GM18519 (cell line): Measurements from ENCODE around the gene DNER.
"Not testable (repeated sequence)": the region's sequence is repeated elsewhere in the genome, so short reads cannot be mapped to it uniquely, and the experiment has no call there.

ENCODE experiments used
- ATAC-seq: cut with Tn5 transposase; IDR thresholded peaks from one replicate; pipeline ENCODE4 v1.9.1; 2021; ENCODE audit warnings: mild to moderate bottlenecking, moderate library complexity; ENCODE audit not compliant: unreplicated experiment, low FRiP score

Gene DNER

GRCh38 chr2:229627728-229628127 lies 86.6 kb downstream of the DNER start:
- ATAC-seq: no peak

GRCh38 chr2:229622495-229623355 lies 91.6 kb downstream of the DNER start:
- ATAC-seq: no peak

DNA sequence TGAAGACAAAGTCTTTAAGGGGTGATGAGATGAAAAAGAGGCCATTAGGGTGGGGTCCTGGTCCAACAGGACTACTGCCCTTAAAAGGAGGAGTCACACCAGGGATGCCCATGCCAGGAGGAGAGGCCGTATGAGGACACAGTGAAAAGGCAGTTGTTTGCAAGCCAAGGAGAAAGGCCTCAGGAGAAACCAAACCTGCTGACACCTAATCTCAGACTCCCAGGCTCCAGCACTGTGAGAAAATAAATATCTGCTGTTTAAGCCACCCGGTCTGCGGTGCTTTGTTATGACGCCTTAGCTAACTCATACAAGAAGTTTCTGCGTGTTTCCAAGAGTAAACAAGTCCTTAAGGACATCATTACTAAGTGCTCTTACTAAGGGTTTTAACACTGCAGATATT lies 93.6 kb downstream of the DNER start:
- no peak for ATAC-seq

DNA sequence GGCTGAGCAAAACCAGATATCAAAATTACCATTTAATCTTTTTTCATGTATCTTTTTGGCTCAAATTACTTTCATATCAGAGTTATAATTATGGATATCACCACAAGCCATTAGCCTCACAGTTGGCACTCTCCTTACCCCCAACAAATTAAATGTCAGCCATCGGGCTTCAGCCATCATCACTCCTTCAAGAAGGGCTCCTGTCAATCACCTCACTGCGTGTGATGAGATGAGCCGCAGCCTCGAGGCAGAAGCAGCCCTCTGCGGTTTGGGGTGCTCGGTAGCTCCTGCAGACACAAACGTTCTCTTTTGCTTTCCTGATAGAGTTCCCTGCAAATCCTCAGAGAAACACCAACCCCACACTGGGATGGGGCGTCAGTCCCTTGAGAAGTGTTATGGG lies 94.1 kb downstream of the DNER start:
- no peak for ATAC-seq

DNA sequence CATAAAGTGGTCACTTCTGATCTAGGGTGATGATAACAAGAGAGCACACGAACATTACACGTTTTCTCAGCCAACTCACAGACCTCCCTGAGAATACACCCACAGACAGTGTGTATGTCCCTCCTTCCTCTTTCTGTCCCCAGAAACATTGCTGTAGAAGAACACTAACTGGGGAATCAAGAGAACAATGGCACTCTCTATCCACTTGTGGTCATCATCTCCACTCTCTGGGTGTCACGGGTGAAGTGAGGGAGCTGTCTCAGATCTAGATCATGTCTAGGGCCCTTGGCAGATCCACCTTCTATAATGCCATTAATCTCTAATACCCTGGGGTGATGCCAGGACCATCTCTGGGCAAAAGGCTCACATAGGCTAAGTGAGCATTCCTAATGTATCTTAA lies 97.9 kb downstream of the DNER start:
- no peak for ATAC-seq

- ATAC-seq: not testable (repeated sequence)
Observed at GRCh38 chr2:229614021-229614420, 100.3 kb downstream of the DNER start.

GRCh38 chr2:229612384-229612971 lies 101.9 kb downstream of the DNER start:
- no peak for ATAC-seq

DNA sequence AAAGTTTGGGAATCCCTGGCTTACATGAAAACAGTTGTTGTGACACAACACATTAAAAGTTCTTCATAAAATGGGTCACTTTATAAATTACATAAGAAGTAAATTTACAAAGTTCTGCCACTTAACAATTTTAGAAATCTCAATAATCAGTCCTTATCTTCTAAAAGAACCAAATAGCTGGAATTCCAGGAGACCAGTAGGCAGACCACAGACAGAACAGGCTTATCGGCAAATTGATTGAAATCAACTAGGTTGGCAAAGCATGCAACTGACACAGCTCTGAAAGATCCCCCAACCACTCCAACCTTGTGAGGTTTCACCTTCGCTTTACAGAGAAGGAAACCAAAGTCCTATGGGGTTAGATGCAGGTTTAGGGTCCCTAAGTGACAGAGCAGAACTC lies 103.0 kb downstream of the DNER start:
- ATAC-seq: no peak

- no peak for ATAC-seq
Observed at GRCh38 chr2:229610872-229611271, 103.5 kb downstream of the DNER start.

GRCh38 chr2:229610333-229610732 lies 104.0 kb downstream of the DNER start:
- ATAC-seq: no peak

DNA sequence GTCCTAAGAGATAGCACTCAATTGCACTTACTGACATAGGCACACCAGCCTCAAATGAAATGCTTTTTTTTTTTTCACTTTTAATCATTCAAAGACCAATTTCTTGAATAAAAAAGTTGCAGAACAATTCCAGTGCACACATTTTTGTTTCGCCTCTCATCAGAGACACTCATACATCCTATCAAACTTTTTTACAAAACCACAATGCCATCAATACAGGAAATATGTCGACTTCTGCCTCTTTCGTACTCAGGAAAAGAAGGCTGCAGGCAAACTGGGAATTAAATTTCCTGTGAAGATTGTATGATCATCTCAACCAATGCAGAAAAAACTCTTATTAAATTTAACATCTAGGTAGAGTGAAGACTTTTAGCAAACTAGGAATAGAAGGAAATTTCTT lies 112.4 kb downstream of the DNER start:
- ATAC-seq: no peak

GRCh38 chr2:229601396-229601795 lies 113.0 kb downstream of the DNER start:
- ATAC-seq: no peak

DNA sequence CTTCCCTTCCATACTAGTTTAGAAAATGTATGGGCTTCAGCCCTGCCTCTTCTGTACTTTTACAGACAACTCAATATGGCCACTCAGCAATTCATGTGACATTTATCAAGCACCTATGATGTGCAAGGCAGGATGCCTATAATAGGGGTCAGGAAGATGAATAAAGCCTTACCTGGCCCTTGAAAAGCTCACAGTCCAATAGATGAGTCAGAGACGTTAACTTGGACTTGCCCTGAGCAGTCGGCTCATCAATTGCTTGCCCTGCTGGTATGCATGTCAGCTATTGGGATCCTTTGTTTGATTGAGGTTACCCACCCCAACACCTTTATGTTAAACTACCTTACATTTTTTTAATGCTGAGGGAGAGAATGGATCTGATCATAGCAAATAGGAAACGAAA lies 116.1 kb downstream of the DNER start:
- ATAC-seq: no peak

DNA sequence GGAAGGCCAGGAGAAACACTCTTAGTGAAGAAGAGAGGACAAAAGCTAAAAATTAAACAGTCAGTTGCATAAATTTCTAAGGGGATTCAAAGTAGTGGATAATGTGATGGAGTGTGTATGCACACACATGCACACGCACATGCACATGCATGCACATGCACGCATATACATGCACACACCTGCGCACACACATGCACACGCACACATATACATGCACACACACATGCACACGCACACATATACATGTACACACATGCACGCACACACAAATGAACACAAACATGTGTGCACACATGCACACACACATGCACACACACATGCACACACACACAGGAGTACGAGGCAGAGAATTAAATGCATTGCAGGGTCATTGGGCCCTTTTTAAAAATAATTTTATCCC lies 117.6 kb downstream of the DNER start:
- no peak for ATAC-seq

GRCh38 chr2:229591611-229592010 lies 122.7 kb downstream of the DNER start:
- ATAC-seq: no peak

DNA sequence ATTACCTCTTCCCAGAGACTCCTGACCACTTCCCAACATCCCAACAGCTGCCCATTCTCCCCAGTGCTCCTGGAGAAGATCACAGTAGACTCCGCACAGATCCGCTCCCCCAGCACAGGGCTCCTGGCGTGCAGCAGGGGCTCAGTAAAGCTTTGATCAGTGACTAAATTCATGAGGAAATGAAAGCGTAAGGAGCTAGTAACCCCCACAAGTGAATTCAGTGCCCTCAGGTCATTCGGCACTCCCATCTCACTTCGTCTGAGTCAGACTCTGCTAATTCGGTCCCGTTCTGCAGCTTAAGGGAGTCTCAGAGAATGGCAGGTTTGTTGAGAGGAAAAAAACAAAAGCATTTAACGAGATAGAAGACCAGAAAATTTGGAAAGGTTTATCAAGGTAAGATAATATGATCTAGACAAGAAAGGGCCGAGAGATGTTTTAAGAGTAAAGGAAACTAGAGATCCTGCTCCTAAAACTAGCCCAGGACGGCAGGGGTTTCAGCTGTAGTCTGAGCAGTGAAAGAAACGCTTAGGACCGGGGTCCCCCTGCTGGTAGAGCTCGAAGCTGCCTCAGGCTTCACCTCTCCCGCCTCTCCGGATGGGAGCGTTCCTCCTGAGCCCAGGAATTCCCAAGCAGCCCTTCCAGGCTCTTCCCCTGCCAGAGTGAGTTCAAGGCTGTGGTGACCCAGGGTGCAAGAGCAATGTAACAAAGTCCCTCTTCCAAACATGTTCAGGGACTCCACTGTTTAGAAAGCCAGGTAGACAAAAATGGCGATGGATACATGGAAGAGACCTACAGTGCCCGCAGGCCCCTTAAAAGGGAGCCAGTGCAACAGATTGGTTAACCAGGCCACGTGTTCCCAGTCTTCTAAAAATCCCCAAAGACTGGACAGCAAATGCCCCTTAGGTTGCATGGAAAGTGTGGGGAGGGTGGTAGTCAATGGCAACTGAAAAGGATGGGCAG lies 127.3 kb downstream of the DNER start:
- ATAC-seq: peak; percentile 71

DNA sequence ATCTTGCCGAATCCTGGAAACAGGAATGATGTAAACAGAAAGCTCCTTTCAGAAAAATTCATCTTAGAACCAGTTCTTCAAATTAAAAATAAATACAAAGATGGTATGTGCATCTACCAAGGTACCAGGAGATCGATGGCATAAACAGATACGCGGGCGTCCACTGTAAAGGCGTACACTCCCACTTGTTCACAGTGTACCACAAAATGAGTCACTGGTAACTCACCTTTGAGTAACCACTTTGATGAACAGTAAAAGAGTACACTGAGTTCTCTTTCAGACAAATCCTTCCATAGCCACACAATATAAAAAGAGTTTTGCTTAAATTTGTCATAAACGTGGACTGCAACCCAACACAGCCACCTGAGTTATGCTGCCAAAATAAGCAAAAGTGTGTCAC lies 128.3 kb downstream of the DNER start:
- no peak for ATAC-seq

DNA sequence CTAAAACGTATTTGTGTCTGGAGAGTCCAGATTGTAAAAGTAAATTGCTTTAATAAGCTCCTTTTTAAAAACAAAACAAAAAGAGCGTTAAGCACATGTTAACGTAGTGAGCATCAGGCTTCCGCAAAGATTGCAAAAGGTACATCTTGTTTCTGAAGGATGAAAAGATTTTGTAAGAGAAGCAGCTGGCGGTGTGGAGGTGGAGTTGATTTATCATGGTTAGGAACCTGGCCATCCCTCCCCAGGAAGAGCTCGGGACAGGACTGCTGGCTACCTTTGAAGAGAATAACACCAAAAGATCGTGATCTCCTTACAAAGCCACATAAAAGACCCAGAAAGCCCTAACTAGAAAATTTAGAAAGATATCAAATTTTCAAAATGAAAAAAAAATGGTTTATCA lies 132.2 kb downstream of the DNER start:
- no peak for ATAC-seq

- ATAC-seq: no peak
Observed at GRCh38 chr2:229578052-229578846, 136.1 kb downstream of the DNER start.

DNA sequence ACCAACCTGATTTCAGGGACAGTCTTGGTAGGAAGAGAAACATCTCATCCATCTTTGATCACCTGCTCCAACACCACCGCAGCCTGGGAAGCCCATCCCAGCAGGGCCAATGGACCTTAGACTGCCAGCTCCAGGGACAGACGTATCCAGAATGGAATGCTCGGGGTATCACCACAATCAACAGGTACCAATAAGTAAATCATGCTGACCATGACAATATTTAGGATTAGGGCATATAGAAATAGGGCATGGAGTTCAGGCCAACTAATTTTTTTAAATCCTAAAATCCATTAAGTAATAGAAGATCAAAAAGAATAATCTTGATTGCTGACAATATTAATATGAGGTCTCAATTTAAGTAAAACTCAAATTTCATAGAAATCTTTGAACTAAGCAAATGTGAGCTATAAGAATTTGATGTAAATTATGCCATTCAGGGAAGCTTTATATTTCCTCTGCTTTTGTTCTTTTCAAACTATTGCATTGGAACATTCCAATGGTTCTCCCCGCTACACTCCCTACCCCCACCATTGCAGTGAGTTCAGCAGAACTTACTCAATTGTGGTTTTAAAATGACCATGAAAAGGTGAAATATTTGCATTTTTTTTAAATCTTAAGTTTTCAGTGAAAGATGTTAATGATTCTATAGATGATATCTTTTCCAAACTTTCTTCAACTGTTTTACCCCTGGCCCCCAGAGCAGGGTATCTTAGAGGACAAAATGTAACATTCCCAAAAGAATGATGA lies 138.6 kb downstream of the DNER start:
- no peak for ATAC-seq
